ENCODE measurements around the gene CNPPD1.

DNA sequence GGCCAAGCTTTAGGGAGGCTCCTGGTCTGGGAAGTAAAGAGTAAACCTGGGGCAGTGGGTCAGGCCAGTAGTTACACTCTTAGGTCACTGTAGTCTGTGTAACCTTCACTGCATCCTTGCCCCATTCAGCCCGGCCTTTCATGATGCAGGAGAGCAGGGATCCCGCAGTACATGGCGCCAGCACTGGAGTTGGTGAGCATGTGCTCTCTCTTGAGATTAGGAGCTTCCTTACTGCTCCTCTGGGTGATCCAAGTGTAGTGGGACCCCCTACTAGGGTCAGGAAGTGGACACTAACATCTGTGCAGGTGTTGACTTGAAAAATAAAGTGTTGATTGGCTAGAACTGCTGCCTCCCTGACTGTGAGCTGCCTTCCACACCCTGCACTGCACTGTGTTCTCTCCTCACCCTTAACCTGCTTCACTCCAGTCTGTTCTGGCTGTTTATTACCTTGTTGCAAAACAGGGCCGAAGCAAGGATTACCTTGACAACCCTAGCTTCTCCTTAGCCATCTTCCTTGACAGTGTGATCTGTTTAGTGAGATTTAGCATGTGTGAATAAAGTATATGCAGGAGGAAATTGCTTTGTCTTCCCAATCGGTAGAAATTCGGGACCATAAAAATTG lies 6.5 kb upstream of the CNPPD1 start:
- no peak for TF ChIP-seq POLR2A (IDR thresholded peaks at IDR 0.05; ENCODE audit: control extremely low read depth in 1 of 2, low read depth in 2 of 2, low read length in 2 of 2)
- TF ChIP-seq, protein P1, sequence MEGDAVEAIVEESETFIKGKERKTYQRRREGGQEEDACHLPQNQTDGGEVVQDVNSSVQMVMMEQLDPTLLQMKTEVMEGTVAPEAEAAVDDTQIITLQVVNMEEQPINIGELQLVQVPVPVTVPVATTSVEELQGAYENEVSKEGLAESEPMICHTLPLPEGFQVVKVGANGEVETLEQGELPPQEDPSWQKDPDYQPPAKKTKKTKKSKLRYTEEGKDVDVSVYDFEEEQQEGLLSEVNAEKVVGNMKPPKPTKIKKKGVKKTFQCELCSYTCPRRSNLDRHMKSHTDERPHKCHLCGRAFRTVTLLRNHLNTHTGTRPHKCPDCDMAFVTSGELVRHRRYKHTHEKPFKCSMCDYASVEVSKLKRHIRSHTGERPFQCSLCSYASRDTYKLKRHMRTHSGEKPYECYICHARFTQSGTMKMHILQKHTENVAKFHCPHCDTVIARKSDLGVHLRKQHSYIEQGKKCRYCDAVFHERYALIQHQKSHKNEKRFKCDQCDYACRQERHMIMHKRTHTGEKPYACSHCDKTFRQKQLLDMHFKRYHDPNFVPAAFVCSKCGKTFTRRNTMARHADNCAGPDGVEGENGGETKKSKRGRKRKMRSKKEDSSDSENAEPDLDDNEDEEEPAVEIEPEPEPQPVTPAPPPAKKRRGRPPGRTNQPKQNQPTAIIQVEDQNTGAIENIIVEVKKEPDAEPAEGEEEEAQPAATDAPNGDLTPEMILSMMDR (IDR thresholded peaks at IDR 0.05; ENCODE audit: control extremely low read depth in 1 of 3, insufficient read depth in 1 of 3, low read depth in 1 of 3, low read length in 3 of 3) = no peak
- TF ChIP-seq CEBPB (IDR thresholded peaks at IDR 0.05; ENCODE audit: low read depth, low read length) = no peak
- no peak for TF ChIP-seq EZH2 (IDR thresholded peaks at IDR 0.05; ENCODE audit: low read depth, low read length, severe bottlenecking)
- TF ChIP-seq, protein P2, sequence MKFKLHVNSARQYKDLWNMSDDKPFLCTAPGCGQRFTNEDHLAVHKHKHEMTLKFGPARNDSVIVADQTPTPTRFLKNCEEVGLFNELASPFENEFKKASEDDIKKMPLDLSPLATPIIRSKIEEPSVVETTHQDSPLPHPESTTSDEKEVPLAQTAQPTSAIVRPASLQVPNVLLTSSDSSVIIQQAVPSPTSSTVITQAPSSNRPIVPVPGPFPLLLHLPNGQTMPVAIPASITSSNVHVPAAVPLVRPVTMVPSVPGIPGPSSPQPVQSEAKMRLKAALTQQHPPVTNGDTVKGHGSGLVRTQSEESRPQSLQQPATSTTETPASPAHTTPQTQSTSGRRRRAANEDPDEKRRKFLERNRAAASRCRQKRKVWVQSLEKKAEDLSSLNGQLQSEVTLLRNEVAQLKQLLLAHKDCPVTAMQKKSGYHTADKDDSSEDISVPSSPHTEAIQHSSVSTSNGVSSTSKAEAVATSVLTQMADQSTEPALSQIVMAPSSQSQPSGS (IDR thresholded peaks at IDR 0.05; ENCODE audit: low read length) = no peak
- no peak for TF ChIP-seq BRCA1 (IDR thresholded peaks at IDR 0.05; ENCODE audit: low read depth, low read length)
- no peak for TF ChIP-seq POLR2AphosphoS5 (IDR thresholded peaks at IDR 0.05; ENCODE audit: low read depth, low read length)
- TF ChIP-seq JUND (IDR thresholded peaks at IDR 0.05; ENCODE audit: low read length) = no peak
- TF ChIP-seq JUN (IDR thresholded peaks at IDR 0.05; ENCODE audit: low read depth, low read length) = no peak
- no peak for TF ChIP-seq KDM4A (IDR thresholded peaks at IDR 0.05; ENCODE audit: low read depth, low read length, severe bottlenecking)
- TF ChIP-seq POU5F1 (IDR thresholded peaks at IDR 0.05; ENCODE audit: low read depth, low read length) = no peak
- no peak for TF ChIP-seq RAD21 (IDR thresholded peaks at IDR 0.05 in 1 of 2, conservative IDR thresholded peaks at IDR 0.05 in 1 of 2; ENCODE audit: low read depth in 2 of 2, low read length in 2 of 2)

All from H1 (cell line).